Spinal cord (tissue), 10 donors: ENCODE measurements around the gene TICRR. TPM values are rescaled to one million over a fixed set of nuclear protein-coding genes. Genes with fewer than 3 reads are reported as not detected.
"Not testable (repeated sequence)": the region's sequence is repeated elsewhere in the genome, so short reads cannot be mapped to it uniquely, and the experiment has no call there.

Experiments used
- DNase-seq, 6 donors: peaks; one replicate each; pipeline versions ENCODE4 v3.0.0 to v3.0.0-alpha.2; 2013 to 2015; ENCODE audit warnings: low spot score in 6 of 6, low read depth in 4 of 6
- H3K27ac ChIP-seq: one replicate; pipeline ENCODE4 v1.5.1; 2013; ENCODE audit warnings: low read depth, low read length, control low read depth
- H3K27me3 ChIP-seq: one replicate; pipeline ENCODE4 v1.6.1; 2013; ENCODE audit warnings: low read length; ENCODE audit not compliant: control insufficient read depth, insufficient read depth
- H3K36me3 ChIP-seq: one replicate; pipeline ENCODE4 v1.6.1; 2013; ENCODE audit warnings: low read length; ENCODE audit not compliant: control insufficient read depth, insufficient read depth
- H3K4me1 ChIP-seq: one replicate; pipeline ENCODE4 v1.6.1; 2013; ENCODE audit warnings: low read length; ENCODE audit not compliant: control insufficient read depth, insufficient read depth
- H3K4me3 ChIP-seq: one replicate; pipeline ENCODE4 v1.5.1; 2013; ENCODE audit warnings: low read depth, low read length, control low read depth
- H3K9me3 ChIP-seq: one replicate; pipeline ENCODE4 v1.6.1; 2013; ENCODE audit warnings: low read length; ENCODE audit not compliant: control insufficient read depth, insufficient read depth
- WGBS: methylation state at CpG from one replicate; pipeline ENCODE4 v1.1.5; 2013; ENCODE audit warnings: missing lambda C conversion rate; ENCODE audit not compliant: insufficient coverage; 5-methylcytosine and 5-hydroxymethylcytosine counted together
- polyA plus RNA-seq, 2 donors: library from polyadenylated mRNA; unstranded; fragments of 120-200 nt; gene quantifications; one replicate each; pipeline ENCODE4 v1.2.1, GENCODE V29; 2013; ENCODE audit not compliant: insufficient read length in 2 of 2
- total RNA-seq, 2 donors: library from RNA; depleted of rRNA in 1 of 2; stranded (reverse); fragments of 120-200 nt in 1 of 2; fragments of >200 nt in 1 of 2; gene quantifications; one replicate each; pipeline versions ENCODE4 v1.2.3 to v1.2.4, GENCODE V29; 2013 to 2014
- donor health status: healthy.

TICRR gene
- total and polyA plus RNA-seq, 4 donors, result 2.0 to 6.8 (median 4.9) TPM

GRCh38 chr15:89566621-89567294 lies 8.5 kb upstream of the TICRR start:
- DNase-seq, result no peak
- Histone ChIP-seq H3K36me3 (no peaks in the 10 kb centered on the region), H3K9me3 (no peaks in the 10 kb centered on the region), H3K27ac (no peak overlapping the region), H3K27me3 (no peaks in the 10 kb centered on the region), H3K4me3 (no peak overlapping the region), H3K4me1 (no peaks in the 10 kb centered on the region)
- WGBS, result 76% methylated on average over 4 of the region's 5 CpGs

GRCh38 chr15:89569090-89569745 lies 6.1 kb upstream of the TICRR start:
- DNase-seq, result no peak
- H3K4me3 ChIP-seq, result no peak overlapping the region
- no peaks in the 10 kb centered on the region for H3K9me3 ChIP-seq
- H3K36me3 ChIP-seq, result no peaks in the 10 kb centered on the region
- H3K27ac ChIP-seq, result no peak overlapping the region
- H3K4me1 ChIP-seq, result no peaks in the 10 kb centered on the region
- no peaks in the 10 kb centered on the region for H3K27me3 ChIP-seq
- WGBS, result 83% methylated on average over 3 of the region's 7 CpGs

- Histone ChIP-seq H3K27ac (no peak overlapping the region), H3K4me1 (peaks cover 6% of the 10 kb centered on the region), H3K4me3 (peak overlapping the region; percentile 59), H3K9me3 (no peaks in the 10 kb centered on the region), H3K36me3 (no peaks in the 10 kb centered on the region), H3K27me3 (no peaks in the 10 kb centered on the region)
- WGBS, result under 1% methylated on average over 58 of the region's 60 CpGs
- DNase-seq, result no peak
Observed at GRCh38 chr15:89575656-89576416, 567 bp downstream of the TICRR start.

GRCh38 chr15:89576417-89576773 lies 1.1 kb downstream of the TICRR start:
- Histone ChIP-seq H3K27ac (no peak overlapping the region), H3K4me1 (peaks cover 6% of the 10 kb centered on the region), H3K36me3 (no peaks in the 10 kb centered on the region), H3K4me3 (peak overlapping the region; percentile 59), H3K9me3 (no peaks in the 10 kb centered on the region), H3K27me3 (no peaks in the 10 kb centered on the region)
- DNase-seq, result no peak
- 0% methylated on average over 1 of the region's 1 CpG for WGBS

GRCh38 chr15:89577776-89578115 lies 2.5 kb downstream of the TICRR start:
- Histone ChIP-seq H3K36me3 (no peaks in the 10 kb centered on the region), H3K4me3 (no peak overlapping the region), H3K27me3 (no peaks in the 10 kb centered on the region), H3K4me1 (peaks cover 6% of the 10 kb centered on the region), H3K9me3 (no peaks in the 10 kb centered on the region), H3K27ac (no peak overlapping the region)
- no peak for DNase-seq
- WGBS, result 59% methylated on average over 3 of the region's 3 CpGs

- Histone ChIP-seq H3K27ac (no peak overlapping the region), H3K27me3 (no peaks in the 10 kb centered on the region), H3K4me1 (peaks cover 6% of the 10 kb centered on the region), H3K9me3 (no peaks in the 10 kb centered on the region), H3K36me3 (no peaks in the 10 kb centered on the region), H3K4me3 (no peak overlapping the region)
- no CpG with 5 or more reads among the region's 2 CpGs for WGBS
- no peak for DNase-seq
Observed at GRCh38 chr15:89578146-89578545, 2.9 kb downstream of the TICRR start.

GRCh38 chr15:89580747-89581146 lies 5.5 kb downstream of the TICRR start:
- not testable (repeated sequence) for H3K4me1 ChIP-seq, H3K9me3 ChIP-seq, DNase-seq, H3K27me3 ChIP-seq, H3K36me3 ChIP-seq, H3K27ac ChIP-seq, H3K4me3 ChIP-seq
- 100% methylated on average over 1 of the region's 2 CpGs for WGBS

- Histone ChIP-seq H3K9me3 (no peaks in the 10 kb centered on the region), H3K4me3 (no peak overlapping the region), H3K4me1 (no peaks in the 10 kb centered on the region), H3K27ac (no peak overlapping the region), H3K36me3 (peaks cover 9% of the 10 kb centered on the region), H3K27me3 (no peaks in the 10 kb centered on the region)
- DNase-seq, result no peak
- 95% methylated on average over 2 of the region's 2 CpGs for WGBS
Observed at GRCh38 chr15:89586651-89587050, 11.4 kb downstream of the TICRR start.

- H3K4me1 ChIP-seq, result no peaks in the 10 kb centered on the region
- DNase-seq, result no peak
- no peak overlapping the region for H3K4me3 ChIP-seq
- no peaks in the 10 kb centered on the region for H3K27me3 ChIP-seq
- WGBS, result 95% methylated on average over 4 of the region's 4 CpGs
- no peaks in the 10 kb centered on the region for H3K9me3 ChIP-seq
- peaks cover 9% of the 10 kb centered on the region for H3K36me3 ChIP-seq
- no peak overlapping the region for H3K27ac ChIP-seq
Observed at GRCh38 chr15:89587955-89588354, 12.7 kb downstream of the TICRR start.

- no CpG with 5 or more reads among the region's 5 CpGs for WGBS
- no peaks in the 10 kb centered on the region for H3K27me3 ChIP-seq
- no peak overlapping the region for H3K27ac ChIP-seq
- no peaks in the 10 kb centered on the region for H3K4me1 ChIP-seq
- H3K4me3 ChIP-seq, result no peak overlapping the region
- H3K9me3 ChIP-seq, result no peaks in the 10 kb centered on the region
- DNase-seq, result no peak
- peaks cover 9% of the 10 kb centered on the region for H3K36me3 ChIP-seq
Observed at GRCh38 chr15:89591834-89592233, 16.6 kb downstream of the TICRR start.
